HG02798 (cell line): ENCODE measurements around the gene KREMEN1.
"Not testable (repeated sequence)": the region's sequence is repeated elsewhere in the genome, so short reads cannot be mapped to it uniquely, and the experiment has no call there.

Source experiments
- ATAC-seq: cut with Tn5 transposase; IDR thresholded peaks from one replicate; pipeline ENCODE4 v1.9.1; 2021; ENCODE audit warnings: mild to moderate bottlenecking; ENCODE audit not compliant: unreplicated experiment, poor library complexity

KREMEN1 gene

GRCh38 chr22:29096736-29097669 lies 24.2 kb downstream of the KREMEN1 start:
- no peak for ATAC-seq

DNA sequence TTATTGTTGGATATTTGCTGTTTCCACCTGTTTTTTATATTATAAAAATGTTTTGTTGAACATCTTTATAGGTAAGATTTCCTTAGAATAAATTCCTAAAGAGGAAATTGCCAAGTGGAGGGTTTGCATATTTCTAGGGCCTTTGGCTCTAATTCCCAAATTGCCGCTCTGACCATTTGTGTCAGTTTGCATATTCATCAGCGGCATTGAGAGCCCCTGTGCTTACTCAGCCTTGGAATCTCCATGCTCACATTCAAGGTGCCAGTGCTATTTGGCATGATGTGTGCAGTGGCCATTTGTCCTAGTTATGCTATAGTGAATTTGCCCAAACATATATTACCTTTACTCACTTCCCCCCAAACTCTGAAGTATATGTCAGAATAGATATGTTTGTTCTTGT lies 25.5 kb downstream of the KREMEN1 start:
- ATAC-seq = no peak

GRCh38 chr22:29102300-29102699 lies 29.5 kb downstream of the KREMEN1 start:
- ATAC-seq = no peak

DNA sequence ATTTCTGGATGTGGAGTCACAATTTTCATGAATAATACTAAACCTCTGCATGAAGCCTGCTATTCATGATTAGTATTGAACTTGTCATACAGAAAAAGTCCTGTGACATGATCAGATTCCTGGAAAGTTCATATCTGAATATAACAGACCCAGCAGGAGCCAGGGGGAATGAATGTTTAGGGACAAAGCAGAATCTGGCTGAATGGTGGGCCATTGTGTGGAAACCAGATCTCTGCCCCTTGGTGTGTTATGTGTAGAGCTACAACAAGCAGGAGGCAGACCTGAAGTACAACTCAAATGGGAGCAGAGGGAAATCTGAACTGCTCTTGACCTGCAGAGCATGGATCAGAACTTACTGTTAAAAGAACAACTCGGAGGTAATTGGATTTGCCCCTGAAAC lies 30.3 kb downstream of the KREMEN1 start:
- no peak for ATAC-seq

DNA sequence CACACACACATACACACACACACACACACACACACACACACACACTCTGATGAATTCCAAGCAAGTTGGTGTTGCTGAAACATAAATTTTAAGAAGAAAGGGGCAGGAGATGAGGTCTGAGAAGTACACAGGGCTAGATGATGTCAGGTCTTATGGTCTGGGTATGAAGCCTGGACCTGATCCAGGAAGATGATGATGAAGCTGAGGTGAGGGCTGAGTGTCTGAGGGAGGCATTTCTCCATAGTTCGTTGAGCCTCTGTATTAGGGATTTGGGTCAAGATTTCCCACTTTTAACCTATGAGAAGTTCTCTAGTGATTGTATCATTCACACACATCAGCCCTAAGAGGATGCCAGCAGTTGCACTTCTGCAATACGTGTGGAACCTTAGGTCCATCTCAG lies 32.6 kb downstream of the KREMEN1 start:
- ATAC-seq = no peak

DNA sequence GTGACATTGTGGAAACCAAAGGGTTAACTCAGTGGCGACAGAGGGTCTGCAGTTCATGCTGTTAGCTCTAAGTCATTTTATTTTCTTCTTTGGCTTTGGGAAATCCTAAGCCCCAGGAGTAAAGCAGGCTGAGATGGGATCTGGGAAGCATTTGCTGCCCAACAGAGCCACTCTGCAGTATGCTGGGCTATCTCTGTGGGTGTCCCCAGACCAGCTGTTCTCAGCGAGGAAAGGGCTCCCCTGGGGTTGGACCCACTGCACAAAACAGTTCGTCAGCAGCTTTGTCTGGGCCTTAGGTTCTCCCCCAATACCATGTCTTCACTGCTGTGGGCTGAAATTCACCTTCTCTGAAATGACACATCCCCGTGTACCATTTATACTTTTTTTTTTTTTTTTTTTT lies 34.0 kb downstream of the KREMEN1 start:
- no peak for ATAC-seq

GRCh38 chr22:29108137-29108536 lies 35.3 kb downstream of the KREMEN1 start:
- no peak for ATAC-seq

DNA sequence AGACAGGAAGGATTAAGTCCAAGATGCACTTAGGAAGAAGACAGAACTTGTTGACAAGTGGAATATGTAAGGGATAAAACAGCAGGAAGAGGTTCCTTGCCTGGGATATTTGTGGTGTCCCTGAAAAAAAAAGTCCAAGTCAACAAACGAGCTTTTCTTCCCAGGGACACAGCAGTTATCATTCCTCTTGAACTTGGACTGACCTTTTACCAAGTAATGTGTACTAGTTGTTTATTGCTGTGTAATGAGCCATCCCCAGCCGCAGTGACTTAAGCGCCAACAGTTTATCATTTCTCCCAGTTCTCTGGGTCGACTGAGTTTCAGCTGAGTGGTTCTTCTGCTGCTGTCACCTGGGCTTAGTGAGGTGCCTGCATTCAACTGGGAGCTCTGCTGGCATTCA lies 37.0 kb downstream of the KREMEN1 start:
- ATAC-seq = no peak

DNA sequence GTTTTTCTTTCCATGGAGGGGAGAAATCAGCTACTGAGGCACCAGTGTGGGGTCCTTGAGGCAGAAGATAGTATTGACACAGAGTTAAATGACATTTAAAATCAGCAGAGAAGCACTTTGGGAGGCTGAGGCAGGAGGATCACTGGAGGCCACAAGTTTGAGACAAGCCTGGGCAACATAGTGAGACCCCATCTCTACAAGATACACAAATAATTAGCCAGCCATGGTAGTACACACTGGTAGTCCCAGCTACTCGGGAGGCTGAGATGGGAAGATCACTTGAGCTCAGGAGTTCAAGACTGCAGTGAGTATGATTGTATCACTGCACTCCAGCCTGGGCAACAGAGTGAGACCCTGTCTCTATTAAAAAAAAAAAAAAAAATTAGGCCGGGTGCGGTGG lies 38.1 kb downstream of the KREMEN1 start:
- ATAC-seq = no peak

DNA sequence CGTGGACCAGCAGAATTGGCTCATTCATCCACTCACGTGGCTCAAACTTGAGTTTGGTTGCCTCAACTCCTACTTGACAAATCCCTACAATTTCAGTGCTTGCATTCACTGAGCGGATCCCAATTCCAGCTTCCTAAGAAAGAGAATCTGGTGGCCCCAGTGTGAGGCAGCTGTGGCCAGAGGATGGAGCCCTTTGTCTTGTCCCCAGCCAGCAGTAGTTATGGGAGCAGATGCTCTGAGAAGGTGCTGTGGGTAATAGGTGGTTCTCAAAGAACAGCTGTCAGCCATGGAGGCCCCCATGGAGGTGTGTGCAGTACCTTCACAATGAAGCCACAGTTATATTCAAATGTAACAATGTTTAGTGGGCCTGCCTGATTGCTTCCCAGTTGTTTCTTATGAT lies 39.3 kb downstream of the KREMEN1 start:
- ATAC-seq = no peak

DNA sequence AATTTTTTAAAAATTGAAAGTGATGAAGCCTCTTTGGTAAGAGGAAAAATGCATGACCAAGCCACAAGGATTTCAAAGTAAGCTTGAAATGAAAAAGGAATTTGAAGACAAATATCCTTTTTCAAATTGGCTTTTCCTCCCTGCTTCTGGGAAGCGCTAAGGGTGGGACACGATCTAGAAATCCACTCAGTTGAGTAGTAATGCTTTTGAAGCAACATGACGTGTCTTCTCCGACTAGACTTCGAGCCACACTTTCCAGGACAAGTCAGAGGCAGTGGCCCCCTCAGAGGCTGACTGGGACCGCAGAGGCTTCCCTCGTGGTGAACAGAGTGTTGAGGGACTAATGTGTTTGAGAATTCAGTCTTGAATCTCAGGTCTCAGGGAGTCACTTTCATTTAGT lies 39.8 kb downstream of the KREMEN1 start:
- no peak for ATAC-seq

DNA sequence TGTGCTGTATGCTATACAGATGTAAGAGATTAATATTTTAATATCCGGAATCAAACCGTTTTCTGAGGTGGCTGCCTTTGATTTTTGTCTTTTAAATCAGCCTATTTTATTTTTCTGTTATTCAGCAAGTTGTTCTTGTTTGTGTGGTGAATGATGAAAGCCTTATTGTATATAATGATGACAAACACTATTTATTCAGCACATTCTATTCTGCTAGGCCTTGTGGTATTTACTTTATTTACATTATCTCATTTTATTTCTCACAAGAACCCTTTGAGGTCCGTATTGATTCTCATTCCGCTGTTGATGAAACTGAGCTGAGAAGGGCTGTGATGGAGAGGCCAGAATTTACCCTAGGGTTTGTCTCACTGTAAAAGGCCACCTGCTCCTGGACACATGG lies 40.5 kb downstream of the KREMEN1 start:
- no peak for ATAC-seq

DNA sequence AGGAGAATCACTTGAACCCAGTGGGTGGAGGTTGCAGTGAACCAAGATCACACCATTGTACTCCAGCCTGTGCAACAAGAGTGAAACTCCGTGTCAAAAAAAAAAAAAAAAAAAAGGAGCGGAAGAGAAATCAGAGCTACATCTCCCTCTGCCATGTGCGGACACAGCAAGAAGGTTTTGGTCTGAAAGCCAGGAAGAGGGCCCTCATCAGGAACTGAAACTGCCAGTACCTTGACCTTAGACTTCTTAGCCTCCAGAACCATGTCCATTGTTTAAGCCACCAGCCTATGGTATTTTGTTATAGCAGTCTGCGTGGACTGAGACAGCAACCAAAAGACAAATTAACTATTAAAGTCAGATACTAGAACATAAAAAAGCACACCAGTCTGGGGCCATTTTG lies 41.6 kb downstream of the KREMEN1 start:
- ATAC-seq = no peak

GRCh38 chr22:29115682-29116288 lies 43.0 kb downstream of the KREMEN1 start:
- ATAC-seq = no peak

DNA sequence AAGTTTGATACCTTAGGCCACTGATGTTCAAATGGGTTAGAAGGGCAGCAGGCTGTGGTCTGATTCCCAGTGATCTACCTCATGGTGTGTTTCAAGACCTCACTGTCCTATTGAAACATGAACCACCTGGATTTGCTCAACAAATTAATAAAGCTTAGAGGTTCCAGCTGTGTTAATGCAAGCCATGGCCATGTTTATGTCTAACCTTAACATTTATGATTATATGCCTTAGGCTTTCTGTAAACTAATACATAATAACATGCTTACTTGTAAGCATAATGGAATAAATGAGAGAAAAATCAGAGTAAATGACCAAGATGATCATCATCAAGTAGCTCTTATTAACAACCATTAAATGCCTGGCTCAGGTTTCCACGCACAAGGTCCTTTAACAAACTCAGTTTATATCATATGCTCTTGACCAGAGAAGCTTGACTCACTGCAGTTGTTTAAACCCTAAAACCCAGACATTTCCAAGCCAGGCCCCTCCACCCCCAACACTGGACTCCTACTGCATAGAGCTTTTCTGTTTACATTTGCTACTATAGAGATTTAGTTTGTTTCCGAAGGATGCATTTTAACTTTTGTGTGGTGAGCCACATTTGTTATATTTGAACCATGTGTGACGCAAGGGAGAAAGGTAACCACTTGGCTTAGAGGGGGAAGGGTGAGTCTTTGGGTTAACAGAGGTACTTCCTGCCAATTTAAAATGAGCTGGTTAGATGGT lies 43.7 kb downstream of the KREMEN1 start:
- no peak for ATAC-seq

- ATAC-seq = no peak
Measured at GRCh38 chr22:29117799-29118477, 45.1 kb downstream of the KREMEN1 start.

DNA sequence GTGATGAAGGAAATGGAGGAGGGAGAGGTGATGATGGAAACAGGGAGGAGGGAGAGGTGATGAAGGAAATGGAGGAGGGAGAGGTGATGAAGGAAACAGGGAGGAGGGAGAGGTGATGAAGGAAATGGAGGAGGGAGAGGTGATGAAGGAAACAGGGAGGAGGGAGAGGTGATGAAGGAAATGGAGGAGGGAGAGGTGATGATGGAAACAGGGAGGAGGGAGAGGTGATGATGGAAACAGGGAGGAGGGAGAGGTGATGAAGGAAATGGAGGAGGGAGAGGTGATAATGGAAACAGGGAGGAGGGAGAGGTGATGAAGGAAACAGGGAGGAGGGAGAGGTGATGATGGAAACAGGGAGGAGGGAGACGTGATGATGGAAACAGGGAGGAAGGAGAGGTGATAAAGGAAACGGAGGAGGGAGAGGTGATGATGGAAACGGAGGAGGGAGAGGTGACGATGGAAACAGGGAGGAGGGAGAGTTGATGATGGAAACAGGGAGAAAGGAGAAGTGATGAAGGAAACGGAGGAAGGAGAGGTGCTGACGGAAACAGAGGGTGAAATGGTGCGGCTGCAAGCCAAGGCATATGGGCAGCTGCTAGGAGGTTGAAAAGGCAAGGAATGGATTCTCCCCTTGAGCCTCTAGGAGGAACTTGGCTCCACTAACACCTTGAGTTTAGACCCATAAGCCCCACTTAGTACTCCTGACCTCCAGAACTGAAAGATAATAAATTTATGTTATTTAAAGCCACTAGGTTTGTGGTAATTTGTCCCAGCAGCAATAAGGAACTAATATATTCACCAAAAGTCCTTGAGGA lies 47.5 kb downstream of the KREMEN1 start:
- not testable (repeated sequence) for ATAC-seq

GRCh38 chr22:29121124-29121523 lies 48.3 kb downstream of the KREMEN1 start:
- ATAC-seq = no peak

DNA sequence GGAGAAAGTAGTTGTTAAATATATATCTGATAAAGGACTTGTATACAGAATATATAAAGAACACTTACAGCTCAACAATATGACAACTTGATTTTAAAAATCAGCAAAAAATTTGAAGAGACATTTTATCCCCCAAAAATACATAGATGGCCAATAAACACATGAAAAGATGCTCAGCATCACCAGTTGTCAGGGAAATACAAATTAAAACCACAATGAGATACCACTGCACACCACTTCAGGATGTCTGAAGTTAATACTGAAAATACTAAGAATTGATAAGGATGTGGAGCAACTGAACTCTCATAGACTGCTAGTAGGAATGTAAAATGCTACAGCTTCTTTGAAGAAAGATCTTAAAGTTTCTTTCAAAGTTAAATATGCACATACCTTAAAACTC lies 49.2 kb downstream of the KREMEN1 start:
- ATAC-seq = no peak
